ENCODE data around the gene SLC39A3. TPM values are rescaled to one million over a fixed set of nuclear protein-coding genes. Genes with fewer than 3 reads are reported as not detected.

The SLC39A3 gene
- 41.4 and 49.7 TPM in 2 replicates for total RNA-seq (2014; rRNA removed; shearing (Covaris generic))

GRCh38 chr19:2739602-2740313, at the start of gene SLC39A3:
Gene SLC39A3, minus strand, starts transcription at chr19:2740017. Its CDS starts 2,760 bp downstream, at chr19:2737257.
- DNase-seq (ENCODE audit: low read depth), result peak; percentile 98

- no peak for DNase-seq (ENCODE audit: low read depth)
Measured at GRCh38 chr19:2788237-2788636, 48.4 kb upstream of the SLC39A3 start.

- no peak for DNase-seq (ENCODE audit: low read depth)
Measured at GRCh38 chr19:2787115-2787514, 47.3 kb upstream of the SLC39A3 start.

- peak; percentile 100 for DNase-seq (ENCODE audit: low read depth)
Measured at GRCh38 chr19:2785244-2785997, 45.6 kb upstream of the SLC39A3 start, which contains the start of gene THOP1. Gene THOP1, plus strand, starts transcription at chr19:2785503. Its CDS starts 160 bp downstream, at chr19:2785663.

GRCh38 chr19:2783781-2784145, 43.9 kb upstream of the SLC39A3 start:
- no peak for DNase-seq (ENCODE audit: low read depth)

- DNase-seq (ENCODE audit: low read depth), result peak; percentile 99
Measured at GRCh38 chr19:2782936-2783780, 43.3 kb upstream of the SLC39A3 start, which contains the start of gene SGTA. Gene SGTA, minus strand, starts transcription at chr19:2783273. Its CDS starts 14,205 bp downstream, at chr19:2769068.

- no peak for DNase-seq (ENCODE audit: low read depth)
Measured at GRCh38 chr19:2782329-2782935, 42.6 kb upstream of the SLC39A3 start.

GRCh38 chr19:2780284-2780683, 40.5 kb upstream of the SLC39A3 start:
- DNase-seq (ENCODE audit: low read depth), result no peak

- no peak for DNase-seq (ENCODE audit: low read depth)
Measured at GRCh38 chr19:2779121-2779740, 39.4 kb upstream of the SLC39A3 start.

- no peak for DNase-seq (ENCODE audit: low read depth)
Measured at GRCh38 chr19:2777952-2778683, 38.3 kb upstream of the SLC39A3 start.

- peak; percentile 69 for DNase-seq (ENCODE audit: low read depth)
Measured at GRCh38 chr19:2775556-2776430, 36.0 kb upstream of the SLC39A3 start.

GRCh38 chr19:2774953-2775555, 35.2 kb upstream of the SLC39A3 start:
- no peak for DNase-seq (ENCODE audit: low read depth)

GRCh38 chr19:2774083-2774679, 34.4 kb upstream of the SLC39A3 start:
- DNase-seq (ENCODE audit: low read depth), result no peak

- no peak for DNase-seq (ENCODE audit: low read depth)
Measured at GRCh38 chr19:2771786-2772674, 32.2 kb upstream of the SLC39A3 start.

- DNase-seq (ENCODE audit: low read depth), result no peak
Measured at GRCh38 chr19:2770055-2771013, 30.5 kb upstream of the SLC39A3 start.

- no peak for DNase-seq (ENCODE audit: low read depth)
Measured at GRCh38 chr19:2769218-2769617, 29.4 kb upstream of the SLC39A3 start.
